Fibroblast of lung (primary cell): ENCODE measurements around the gene DPYSL4.

ENCODE experiments used
- CTCF ChIP-seq, 2 donors: IDR thresholded peaks in 1 of 2; conservative IDR thresholded peaks in 1 of 2; 1 replicate in 1 of 2; 2 replicates in 1 of 2; pipeline ENCODE4 v1.5.1; 2011 to 2012; ENCODE audit warnings: low read length in 2 of 2, control low read depth in 1 of 2, inconsistent platforms in 1 of 2, low read depth in 1 of 2, mild to moderate bottlenecking in 1 of 2
- EZH2 ChIP-seq: IDR thresholded peaks from 2 replicates; pipeline ENCODE4 v1.5.1; 2012; ENCODE audit warnings: low read length, control low read depth, mild to moderate bottlenecking; ENCODE audit errors: missing control alignments

- TF ChIP-seq CTCF (conservative IDR thresholded peaks at IDR 0.05 in 1 of 2, IDR thresholded peaks at IDR 0.05 in 1 of 2; ENCODE audit: low read depth in 1 of 2, low read length in 2 of 2): no peak
- TF ChIP-seq EZH2: no peak
Measured at GRCh38 chr10:132137111-132138072, 49.4 kb upstream of the DPYSL4 start.
